ENCODE measurements around the gene CBLN3. TPM values are rescaled to one million over a fixed set of nuclear protein-coding genes. Genes with fewer than 3 reads are reported as not detected.

Gene CBLN3
- total RNA-seq, 2 donors from 2014 or later = 1.8 to 2.0 TPM

- H3K9ac ChIP-seq (ENCODE audit: low read depth in 2 of 2, low read length in 2 of 2) = no peak overlapping the region
- TF ChIP-seq CTCF (IDR thresholded peaks at IDR 0.05) = no peak
- H3K27me3 ChIP-seq = no peaks in the 10 kb centered on the region
- peaks cover 24% of the 10 kb centered on the region for H3K4me1 ChIP-seq
- H3K27ac ChIP-seq = peak overlapping the region; percentile 10
- H3K9me3 ChIP-seq = no peaks in the 10 kb centered on the region
- H3K4me3 ChIP-seq = no peak overlapping the region
- DNase-seq = no peak
- H3K36me3 ChIP-seq = peaks cover 26% of the 10 kb centered on the region
- intact Hi-C loops (cut with DNase I) = loop anchor here (10.0 kb wide), 1 partner anchor 192 kb away; the partner anchor contains the start of gene TINF2
Observed at GRCh38 chr14:24437020-24437735, 7.7 kb upstream of the CBLN3 start.

GRCh38 chr14:24436355-24437019 lies 7.0 kb upstream of the CBLN3 start:
- peaks cover 24% of the 10 kb centered on the region for H3K4me1 ChIP-seq
- H3K36me3 ChIP-seq = peaks cover 29% of the 10 kb centered on the region
- TF ChIP-seq CTCF (IDR thresholded peaks at IDR 0.05) = peak; percentile 75
- H3K27me3 ChIP-seq = no peaks in the 10 kb centered on the region
- no peaks in the 10 kb centered on the region for H3K9me3 ChIP-seq
- DNase-seq = no peak
- peak overlapping the region in 1 of 2 donors; percentile 52 for H3K9ac ChIP-seq (ENCODE audit: low read depth in 2 of 2, low read length in 2 of 2)
- H3K4me3 ChIP-seq = no peak overlapping the region
- no peak overlapping the region for H3K27ac ChIP-seq
- intact Hi-C loops (cut with DNase I) = loop anchor here (10.0 kb wide), 1 partner anchor 192 kb away; the partner anchor contains the start of gene TINF2

GRCh38 chr14:24435998-24436354 lies 6.5 kb upstream of the CBLN3 start:
- no peak overlapping the region for H3K27ac ChIP-seq
- TF ChIP-seq CTCF (IDR thresholded peaks at IDR 0.05) = no peak
- H3K4me1 ChIP-seq = peaks cover 29% of the 10 kb centered on the region
- H3K36me3 ChIP-seq = peaks cover 29% of the 10 kb centered on the region
- no peaks in the 10 kb centered on the region for H3K27me3 ChIP-seq
- no peaks in the 10 kb centered on the region for H3K9me3 ChIP-seq
- H3K4me3 ChIP-seq = no peak overlapping the region
- DNase-seq = no peak
- H3K9ac ChIP-seq (ENCODE audit: low read depth in 2 of 2, low read length in 2 of 2) = peak overlapping the region in 1 of 2 donors; percentile 52
- intact Hi-C loops (cut with DNase I) = loop anchor here (10.0 kb wide), 1 partner anchor 191 kb away; the partner anchor contains the start of gene TINF2

GRCh38 chr14:24435192-24435810 lies 5.8 kb upstream of the CBLN3 start:
- peaks cover 23% of the 10 kb centered on the region for H3K4me1 ChIP-seq
- no peak for DNase-seq
- peaks cover 29% of the 10 kb centered on the region for H3K36me3 ChIP-seq
- H3K27me3 ChIP-seq = no peaks in the 10 kb centered on the region
- H3K9ac ChIP-seq (ENCODE audit: low read depth in 2 of 2, low read length in 2 of 2) = no peak overlapping the region
- TF ChIP-seq CTCF (IDR thresholded peaks at IDR 0.05) = no peak
- H3K27ac ChIP-seq = no peak overlapping the region
- no peaks in the 10 kb centered on the region for H3K9me3 ChIP-seq
- H3K4me3 ChIP-seq = no peak overlapping the region
- intact Hi-C loops (cut with DNase I) = loop anchor here (10.0 kb wide), 1 partner anchor 190 kb away; the partner anchor contains the start of gene TINF2

GRCh38 chr14:24434676-24435075 lies 5.2 kb upstream of the CBLN3 start:
- intact Hi-C loops (cut with DNase I) = loop anchor here (10.0 kb wide), 1 partner anchor 190 kb away; the partner anchor contains the start of gene TINF2
- Histone ChIP-seq H3K4me1 (peaks cover 22% of the 10 kb centered on the region), H3K9me3 (no peaks in the 10 kb centered on the region), H3K27me3 (no peaks in the 10 kb centered on the region), H3K9ac (ENCODE audit: low read depth in 2 of 2, low read length in 2 of 2) (no peak overlapping the region), H3K4me3 (no peak overlapping the region), H3K36me3 (peaks cover 22% of the 10 kb centered on the region), H3K27ac (no peak overlapping the region)
- DNase-seq = no peak
- no peak for TF ChIP-seq CTCF (IDR thresholded peaks at IDR 0.05)
